Stimulated activated CD4-positive, alpha-beta T cell treated with anti-CD3 and anti-CD28 coated beads, TNF-alpha, amount 100 ng/mL, for 1 hour (primary cell): ENCODE measurements around the gene HAVCR2.
"Not testable (repeated sequence)": the region's sequence is repeated elsewhere in the genome, so short reads cannot be mapped to it uniquely, and the experiment has no call there.

Experiments
- DNase-seq, 3 donors: peaks; one replicate each; pipeline ENCODE4 v3.0.0-alpha.2; 2020; ENCODE audit warnings: low read depth in 3 of 3, low spot score in 1 of 3

Gene HAVCR2

DNA sequence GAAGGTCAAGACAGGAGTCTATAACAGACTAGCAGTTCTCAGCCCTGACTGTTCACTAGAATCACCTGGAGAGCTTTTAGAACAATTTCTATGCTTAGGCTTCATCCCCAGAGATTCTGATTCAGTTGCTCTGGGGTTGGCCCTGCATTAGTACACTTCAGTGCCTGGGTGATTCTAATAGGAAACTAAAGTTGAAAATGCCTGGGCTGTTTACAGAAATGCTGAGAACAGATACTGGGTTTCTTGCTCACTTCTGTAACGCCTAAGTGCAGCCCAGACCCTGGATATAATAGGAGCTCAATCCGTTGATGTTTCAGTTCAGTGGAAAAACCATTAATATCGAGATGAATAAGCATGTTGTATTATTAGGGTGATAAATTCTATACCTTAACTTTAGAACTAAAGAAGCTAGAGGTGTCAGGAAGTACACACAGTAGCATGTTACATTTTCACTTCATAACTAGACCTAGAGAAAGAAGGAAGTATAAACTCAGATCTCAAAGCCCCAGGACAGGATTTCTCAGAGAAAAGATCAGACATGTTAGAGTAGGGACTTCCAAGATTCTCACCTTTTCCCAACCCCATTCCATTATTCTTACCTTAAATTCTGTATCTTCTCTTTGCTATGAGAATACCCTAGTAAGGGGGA is 20.4 kb downstream of the HAVCR2 start:
- DNase-seq = no peak

DNA sequence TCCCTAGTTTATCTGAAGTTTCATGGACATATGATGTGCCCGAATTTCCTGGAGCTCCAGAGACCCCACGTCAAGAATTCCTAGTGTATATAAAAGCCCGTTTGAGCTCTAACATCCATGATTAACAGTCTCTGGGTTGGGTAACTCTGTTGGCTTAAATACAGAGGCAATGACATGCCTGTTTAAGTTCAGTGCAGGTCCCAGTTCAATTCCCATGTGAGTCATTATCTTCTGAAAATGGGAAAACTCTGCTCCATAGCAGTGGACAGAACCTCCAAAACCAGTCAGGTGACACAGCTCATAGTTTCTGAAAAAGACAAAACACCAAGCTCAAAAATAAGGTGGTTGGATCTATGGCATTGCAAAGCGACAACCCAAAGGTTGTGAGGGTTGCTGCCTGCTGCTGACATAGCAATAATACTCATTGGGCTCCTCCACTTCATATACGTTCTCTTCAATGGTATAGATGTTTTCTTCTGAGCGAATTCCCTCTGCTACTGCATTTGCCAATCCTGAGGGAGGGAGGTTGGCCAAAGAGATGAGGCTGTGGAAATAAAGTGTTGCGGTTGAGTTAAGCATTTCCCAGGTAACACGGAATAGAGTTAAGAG is 22.0 kb downstream of the HAVCR2 start:
- DNase-seq = no peak

DNA sequence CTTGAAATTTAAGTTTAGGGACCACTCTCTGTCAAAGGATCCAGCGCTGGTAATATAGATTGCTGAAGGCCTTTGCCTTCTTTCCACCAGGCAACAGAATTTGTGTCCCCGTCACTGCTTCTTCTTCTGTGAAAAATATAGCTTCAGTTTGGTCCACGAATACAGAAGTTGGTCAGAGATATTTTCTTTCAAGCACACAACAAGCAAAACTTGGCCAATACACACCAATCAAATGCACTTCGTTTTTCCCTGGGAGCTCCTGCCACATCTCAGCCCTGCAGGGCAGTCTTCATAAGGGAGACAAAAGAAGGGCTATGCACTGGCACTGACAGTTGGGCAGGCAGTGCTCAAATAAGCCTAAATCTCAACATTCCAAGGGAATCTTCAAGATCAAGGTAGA is 22.9 kb downstream of the HAVCR2 start:
- no peak for DNase-seq

DNA sequence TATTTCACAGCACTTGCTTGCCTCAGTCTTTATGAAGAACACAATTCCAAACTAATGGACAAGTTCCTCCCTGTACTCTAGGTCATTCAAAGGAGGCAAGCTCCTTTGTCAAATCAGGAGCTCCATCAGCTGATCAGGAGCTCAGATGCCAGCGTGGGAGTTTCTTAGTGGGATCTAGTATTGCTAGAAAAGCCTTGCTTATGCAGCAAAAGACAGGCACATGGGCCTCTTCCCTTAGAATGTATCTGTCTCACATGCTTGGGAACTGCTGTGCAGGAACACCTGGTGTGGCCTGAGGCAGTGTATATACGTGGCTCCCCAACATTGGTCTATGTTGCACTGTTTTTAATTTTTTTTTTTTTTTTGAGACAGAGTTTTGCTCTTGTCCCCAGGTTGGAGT is 28.6 kb downstream of the HAVCR2 start:
- no peak for DNase-seq

DNA sequence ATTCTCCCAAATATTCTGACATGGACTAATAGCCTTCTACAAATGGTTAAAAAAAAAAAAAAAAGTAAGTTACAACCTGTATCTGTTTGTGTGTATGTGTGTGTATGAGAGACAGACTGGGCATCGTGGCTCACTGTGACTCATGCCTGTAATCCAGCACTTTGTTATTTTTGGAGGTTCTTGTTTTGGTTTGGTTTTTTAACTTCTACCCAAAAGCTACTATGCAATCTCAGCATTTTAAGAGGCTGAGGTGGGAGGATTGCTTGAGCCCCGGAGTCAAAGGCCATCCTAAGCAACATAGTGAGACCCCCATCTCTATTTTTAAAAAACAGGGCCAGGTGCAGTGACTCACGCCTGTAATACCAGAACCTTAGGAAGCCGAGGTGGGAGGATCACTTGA is 32.3 kb downstream of the HAVCR2 start:
- DNase-seq = no peak

DNA sequence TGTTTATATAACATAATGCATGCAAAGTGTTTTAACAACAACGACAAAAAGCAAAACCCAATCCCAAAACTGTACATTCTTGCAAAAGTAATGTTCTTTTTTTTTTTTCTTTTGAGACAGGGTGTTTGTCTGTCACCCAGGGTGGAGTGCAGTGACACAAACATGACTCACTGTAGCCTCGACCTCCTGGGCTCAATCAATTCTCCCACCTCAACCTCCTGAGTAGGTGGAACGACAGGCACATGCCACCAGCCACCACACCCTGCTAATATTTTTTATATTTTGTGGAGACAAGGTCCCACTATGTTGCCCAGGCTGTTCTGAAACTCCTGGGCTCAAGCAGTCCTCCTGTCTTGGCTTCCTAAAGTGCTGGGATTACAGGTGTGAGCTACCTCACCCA is 36.3 kb downstream of the HAVCR2 start:
- no peak for DNase-seq

DNA sequence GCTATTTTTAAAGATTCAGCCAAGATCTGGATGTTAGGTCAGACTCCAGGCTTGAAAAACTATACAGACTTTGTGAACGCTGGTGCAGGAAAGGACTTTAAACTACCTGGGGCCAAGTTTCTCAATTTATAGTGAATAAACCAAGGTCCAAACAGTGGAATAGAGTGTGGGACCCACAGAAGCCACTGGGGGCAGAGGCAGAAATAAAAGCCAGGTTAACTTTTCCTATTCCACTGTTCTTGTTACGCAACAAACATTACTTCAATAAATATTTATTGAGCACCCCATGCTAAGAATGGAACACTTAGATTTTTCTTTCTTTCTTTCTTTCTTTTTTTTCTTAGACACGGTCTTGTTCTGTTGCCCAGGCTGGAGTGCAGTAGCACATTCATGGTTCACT is 38.9 kb downstream of the HAVCR2 start:
- no peak for DNase-seq

DNA sequence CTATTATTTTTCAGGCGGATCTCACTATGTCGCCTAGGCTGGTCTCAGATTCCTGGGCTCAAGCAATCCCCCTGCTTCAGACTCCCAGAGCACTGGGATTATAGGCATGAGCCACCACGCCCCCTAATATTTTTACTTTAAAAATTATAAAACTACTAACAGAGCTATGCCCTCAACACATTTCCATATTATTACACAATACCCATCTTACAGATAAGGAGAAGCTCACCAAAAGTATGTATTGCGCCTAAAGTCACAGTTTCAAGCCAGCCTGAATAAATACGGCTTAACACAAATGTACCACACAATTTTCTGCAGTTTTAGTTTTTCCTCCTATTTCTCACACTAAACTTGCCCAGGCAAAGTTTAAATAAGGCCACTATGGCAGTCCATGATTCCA is 40.1 kb downstream of the HAVCR2 start:
- no peak for DNase-seq

DNA sequence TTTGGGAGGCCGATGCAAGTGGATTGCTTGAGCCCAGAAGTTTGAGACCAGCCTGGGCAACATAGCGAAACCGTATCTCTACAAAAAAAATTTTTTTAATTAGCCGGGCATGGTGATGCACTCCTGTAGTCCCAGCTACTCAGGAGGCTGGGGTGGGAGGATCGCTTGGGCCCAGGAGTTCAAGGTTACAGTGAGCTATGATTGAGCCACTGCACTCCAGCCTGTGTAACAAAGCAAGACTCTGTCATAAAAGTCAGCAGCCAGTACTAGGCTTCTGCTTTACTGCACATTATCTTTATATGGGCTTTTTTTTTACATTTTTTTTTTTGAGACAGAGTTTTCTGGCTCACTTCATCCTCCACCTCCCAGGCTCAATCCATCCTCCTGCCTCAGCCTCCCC is 40.5 kb downstream of the HAVCR2 start:
- no peak for DNase-seq

DNA sequence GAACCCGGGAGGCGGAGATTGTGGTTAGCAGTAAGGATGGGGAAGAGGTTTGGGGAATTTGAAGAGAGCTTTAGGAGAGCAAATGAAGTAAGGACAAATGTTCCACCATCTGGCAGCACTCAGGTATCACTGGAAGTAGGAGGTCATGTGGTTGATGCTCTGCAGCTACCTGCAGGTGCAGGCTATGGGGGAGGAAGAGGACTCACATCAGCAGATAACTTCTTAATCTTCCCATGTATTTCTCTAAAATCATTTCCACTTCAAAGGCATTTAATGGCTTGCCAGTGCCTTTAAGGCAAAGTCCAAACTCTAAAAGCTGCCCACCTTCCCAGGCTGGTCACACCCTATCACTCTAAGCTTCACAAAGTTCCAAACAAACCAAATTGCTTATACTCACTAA is 41.8 kb downstream of the HAVCR2 start:
- DNase-seq = no peak

DNA sequence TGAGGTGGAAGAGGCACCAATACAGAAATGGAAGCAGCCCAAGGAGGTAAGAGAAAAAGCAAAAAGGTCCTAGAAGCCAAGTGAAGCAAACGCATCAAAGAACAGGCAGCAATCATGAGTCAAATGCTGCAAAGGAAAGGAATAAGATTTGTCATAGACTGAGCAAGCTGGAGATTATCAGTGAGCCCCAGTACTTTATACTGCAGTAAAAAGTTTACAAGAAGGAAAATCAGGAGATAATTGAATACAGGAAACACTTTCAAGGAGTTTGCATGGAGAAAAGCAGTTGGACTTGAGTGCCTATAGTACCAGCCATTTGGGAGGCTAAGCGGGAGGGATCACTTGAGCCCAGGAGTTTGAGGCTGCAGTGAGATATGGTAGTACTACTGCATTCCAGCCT is 42.8 kb downstream of the HAVCR2 start:
- no peak for DNase-seq

DNA sequence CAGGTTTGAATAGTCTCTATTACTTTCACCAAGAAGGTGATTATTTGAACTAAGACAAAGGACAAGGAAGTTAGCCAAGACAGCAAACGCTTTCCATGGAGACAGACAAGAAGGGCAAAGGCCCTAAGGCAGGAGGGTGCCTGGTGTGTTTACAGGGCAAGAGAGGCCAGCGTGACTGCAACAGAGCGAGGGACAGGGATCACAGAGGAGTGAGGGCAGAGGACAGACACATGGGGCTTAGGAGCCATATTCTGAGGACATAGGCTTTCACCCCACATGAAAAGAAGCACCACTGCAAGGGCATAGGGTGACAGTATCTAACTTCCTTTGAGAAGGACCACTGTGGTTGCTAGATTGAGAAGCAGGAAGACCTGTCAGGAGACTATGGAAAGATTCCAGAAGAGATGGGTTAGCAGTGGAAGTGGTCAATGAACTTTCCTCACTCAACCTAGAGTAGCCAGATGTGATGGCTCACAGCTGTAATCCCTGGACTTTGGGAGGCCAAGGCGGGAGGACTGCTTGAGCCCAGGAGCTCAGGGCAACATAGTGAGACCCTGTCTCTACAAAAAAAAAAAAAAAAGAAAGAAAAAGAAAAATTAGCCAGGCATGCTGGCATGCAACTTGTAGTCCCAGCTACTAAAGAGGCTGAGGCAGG is 44.9 kb downstream of the HAVCR2 start:
- DNase-seq = no peak

DNA sequence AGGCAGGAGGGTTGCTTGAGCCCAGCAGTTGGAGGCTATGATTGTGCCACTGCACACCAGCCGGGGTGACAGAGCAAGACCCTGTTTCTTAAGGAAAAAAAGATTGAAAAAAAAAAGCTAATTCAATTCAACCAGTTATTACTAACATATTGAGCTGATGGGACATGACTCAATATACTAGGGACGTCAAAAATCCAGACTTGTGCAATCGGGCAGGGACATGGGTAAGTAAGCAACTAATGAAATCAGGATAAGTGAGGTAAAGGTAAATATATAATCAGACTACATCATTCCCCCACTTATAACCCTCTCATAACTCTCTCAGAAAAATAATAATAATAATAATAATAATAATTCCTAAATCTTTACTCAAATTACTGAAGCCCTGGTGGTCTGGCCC is 49.0 kb downstream of the HAVCR2 start:
- DNase-seq = no peak

DNA sequence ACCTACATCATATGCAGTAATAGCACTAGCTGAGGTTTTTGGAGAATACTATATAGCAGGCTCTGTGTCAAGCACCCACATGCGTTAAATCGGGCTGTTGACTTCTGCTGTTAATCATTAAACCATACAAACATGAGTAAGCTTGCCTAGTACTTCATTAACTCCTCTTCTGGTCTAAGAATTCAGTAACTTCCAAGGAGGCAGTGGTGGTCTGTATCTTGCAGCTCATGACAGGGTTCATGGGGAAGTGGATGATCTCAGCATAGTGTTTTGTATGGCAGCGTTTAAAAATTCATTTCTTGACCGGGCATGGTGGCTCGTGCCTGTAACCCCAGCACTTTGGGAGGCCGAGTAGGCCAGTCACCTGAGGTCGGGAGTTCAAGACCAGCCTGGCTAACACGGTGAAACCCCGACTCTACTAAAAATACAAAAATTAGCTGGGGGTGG is 49.7 kb downstream of the HAVCR2 start, which contains the start of gene HAVCR1:
Gene HAVCR1, minus strand, starts transcription at position 24 of the 447 bp plus-strand sequence. CDS start 1,173 bp downstream, outside the sequence.
- no peak for DNase-seq

DNA sequence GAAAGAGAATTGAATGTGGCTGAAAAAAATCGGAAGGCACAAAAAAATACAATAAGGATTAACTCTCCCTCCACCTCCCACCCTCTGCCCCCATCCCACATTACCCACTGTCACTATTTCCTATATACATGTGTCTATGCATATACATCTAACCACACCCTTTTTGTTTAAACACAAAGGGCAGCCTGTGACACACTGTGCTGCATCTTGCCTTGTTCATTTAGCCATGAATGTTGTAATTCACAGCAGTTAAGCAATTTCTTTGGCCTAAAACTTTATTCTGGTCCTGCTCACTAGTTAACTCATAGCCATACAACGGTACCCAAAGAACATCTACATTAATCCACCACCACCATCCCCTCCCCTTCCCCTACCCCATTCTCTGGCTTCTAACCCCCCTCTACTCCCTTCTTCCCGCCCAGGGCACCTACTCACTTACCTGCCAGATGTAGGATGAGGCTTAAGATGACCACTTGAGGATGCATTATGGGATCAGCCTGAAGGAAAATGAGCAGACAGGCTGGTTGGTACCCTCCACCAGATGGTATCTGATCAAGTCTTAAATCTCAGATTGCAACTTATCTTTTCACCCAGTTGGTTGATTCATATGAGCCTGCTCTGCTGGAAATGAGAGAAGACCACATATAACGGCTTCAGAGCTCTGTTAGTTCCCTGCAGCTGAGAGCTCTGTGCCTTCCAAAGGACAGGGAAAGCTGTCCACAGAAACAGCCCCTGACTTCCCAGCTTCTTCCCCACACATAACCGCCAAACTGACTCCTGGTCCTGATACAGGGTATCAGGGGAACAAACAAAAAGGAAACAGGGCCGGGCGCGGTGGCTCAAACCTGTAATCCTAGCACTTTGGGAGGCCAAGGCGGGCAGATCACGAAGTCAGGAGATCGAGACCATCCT is 51.1 kb downstream of the HAVCR2 start:
- no peak for DNase-seq

DNA sequence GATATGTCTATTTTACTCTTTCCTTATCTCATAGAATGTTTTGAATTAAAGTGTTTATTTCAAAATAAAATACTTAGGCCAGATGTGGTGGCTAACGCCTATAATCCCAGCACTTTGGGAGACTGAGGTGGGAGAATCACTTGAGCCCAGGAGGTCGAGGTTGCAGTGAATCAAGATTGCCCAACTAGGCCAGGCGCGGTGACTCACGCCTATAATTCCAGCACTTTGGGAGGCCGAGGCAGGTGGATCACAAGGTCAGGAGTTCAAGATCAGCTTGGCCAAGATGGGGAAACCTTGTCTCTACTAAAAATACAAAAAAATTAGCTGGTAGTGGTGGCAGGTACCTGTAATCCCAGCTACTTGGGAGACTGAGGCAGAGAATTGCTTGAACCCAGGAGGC is 52.0 kb downstream of the HAVCR2 start:
- DNase-seq = not testable (repeated sequence)

DNA sequence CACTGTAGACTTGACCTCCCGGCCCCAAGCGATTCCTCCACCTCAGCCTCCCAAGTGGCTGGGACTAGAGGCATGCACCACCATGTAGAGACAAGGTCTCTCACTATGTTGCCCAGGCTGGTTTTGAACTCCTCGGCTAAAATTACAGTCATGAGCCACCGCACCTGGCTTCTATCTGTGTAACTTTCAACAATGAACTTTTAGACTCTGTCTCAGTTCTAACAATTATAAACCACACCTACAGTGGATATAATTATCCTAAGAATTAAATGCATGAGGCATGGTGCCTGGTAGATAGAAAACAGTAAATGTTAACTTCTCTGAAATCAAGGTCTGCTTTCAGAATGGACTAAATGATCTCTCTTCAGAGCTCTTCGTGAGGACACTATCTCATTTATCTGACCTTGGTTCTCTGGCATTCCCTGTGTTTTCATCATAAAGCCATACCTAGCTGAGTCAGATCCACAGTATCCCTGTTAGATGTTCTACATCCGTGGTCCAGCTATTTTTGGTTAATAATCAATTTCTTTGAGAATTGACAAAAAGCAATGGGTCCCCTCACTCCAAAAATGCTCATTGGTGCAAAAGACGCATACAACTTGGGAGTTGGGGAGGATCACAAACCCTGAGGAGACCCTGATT is 57.1 kb downstream of the HAVCR2 start:
- DNase-seq = no peak

DNA sequence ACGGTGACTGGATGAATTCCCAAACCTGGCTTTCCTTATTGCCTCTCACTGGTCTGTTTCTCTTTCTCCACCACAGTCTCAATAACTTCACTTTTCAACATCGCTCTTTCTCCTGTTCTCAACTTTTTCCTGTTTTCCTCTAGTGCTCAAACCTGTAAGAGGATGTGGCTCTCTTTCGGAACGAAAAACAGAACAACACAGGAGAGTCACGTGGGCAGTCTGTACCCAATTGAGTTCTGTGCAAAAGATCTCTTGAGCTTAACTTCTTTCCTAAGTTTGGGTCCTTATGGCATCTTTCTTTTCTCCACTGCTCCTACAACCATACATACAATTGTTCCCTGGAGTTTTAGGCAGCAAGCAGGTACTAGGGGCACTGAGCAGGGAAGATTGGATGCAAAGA is 58.8 kb downstream of the HAVCR2 start:
- DNase-seq = no peak

DNA sequence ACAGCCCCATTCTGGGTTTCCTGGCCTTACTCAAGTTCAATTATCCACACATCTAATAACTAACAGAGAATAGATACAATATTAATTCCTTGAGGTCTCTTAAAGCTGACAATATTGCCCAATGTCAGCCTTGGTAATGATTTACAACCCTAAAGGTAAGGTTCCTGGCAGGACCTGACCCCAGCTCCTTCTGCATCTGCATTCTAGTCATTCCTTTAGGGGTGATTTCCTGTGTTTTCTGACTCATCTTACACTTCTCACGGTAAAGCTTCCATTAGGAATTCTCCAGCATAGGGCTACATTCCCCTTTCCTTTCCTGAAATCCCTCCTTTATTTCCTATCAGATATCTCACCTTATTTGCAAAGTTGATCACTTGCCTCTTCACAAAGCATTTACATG is 59.2 kb downstream of the HAVCR2 start:
- DNase-seq = no peak

DNA sequence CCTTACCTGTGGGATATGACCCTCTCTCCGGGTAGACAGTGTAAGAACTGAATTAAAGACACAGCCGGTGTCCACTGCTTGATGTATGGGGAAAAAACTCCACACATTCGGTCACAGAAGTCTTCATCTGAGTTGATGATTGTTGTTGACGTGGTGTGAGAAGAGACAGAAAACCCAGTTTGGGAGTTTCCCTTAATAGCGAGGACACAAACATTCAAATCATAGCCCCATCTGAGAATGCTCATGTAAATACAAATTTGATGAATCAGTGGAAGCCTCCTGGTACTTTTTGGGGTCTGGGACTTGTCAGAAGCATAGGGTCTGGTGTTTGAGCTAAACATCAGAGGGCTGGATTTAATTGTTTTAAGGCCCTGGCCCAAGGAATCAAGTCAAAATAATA is 60.9 kb downstream of the HAVCR2 start:
- DNase-seq = no peak

DNA sequence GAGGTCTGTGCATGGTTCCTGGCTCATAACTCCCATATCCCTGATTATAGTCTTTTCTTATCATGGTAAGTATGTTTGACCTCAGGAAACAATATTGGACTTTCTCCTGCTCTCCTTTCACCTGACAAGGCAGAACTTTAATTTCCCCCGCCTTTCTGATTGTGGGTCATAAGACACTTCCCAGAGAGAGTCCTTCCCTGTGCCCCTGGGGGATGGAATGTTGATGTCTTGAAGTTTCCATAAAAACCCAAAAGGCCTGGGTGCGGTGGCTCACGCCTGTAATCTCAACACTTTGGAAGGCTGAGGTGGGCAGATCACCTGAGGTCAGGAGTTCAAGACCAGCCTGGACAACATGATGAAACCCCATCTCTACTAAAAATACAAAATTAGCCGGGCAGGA is 61.8 kb downstream of the HAVCR2 start:
- not testable (repeated sequence) for DNase-seq
